HG02642 (cell line): ENCODE data around the gene EME1.
A peak's percentile ranks its signal among the peaks of the same experiment; 100 is the strongest.
"Not testable (repeated sequence)": the region's sequence is repeated elsewhere in the genome, so short reads cannot be mapped to it uniquely, and the experiment has no call there.

ENCODE experiments used
- ATAC-seq: cut with Tn5 transposase; IDR thresholded peaks from one replicate; pipeline ENCODE4 v1.9.1; 2021; ENCODE audit warnings: mild to moderate bottlenecking; ENCODE audit not compliant: unreplicated experiment, poor library complexity

EME1 gene, protein sequence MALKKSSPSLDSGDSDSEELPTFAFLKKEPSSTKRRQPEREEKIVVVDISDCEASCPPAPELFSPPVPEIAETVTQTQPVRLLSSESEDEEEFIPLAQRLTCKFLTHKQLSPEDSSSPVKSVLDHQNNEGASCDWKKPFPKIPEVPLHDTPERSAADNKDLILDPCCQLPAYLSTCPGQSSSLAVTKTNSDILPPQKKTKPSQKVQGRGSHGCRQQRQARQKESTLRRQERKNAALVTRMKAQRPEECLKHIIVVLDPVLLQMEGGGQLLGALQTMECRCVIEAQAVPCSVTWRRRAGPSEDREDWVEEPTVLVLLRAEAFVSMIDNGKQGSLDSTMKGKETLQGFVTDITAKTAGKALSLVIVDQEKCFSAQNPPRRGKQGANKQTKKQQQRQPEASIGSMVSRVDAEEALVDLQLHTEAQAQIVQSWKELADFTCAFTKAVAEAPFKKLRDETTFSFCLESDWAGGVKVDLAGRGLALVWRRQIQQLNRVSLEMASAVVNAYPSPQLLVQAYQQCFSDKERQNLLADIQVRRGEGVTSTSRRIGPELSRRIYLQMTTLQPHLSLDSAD

DNA sequence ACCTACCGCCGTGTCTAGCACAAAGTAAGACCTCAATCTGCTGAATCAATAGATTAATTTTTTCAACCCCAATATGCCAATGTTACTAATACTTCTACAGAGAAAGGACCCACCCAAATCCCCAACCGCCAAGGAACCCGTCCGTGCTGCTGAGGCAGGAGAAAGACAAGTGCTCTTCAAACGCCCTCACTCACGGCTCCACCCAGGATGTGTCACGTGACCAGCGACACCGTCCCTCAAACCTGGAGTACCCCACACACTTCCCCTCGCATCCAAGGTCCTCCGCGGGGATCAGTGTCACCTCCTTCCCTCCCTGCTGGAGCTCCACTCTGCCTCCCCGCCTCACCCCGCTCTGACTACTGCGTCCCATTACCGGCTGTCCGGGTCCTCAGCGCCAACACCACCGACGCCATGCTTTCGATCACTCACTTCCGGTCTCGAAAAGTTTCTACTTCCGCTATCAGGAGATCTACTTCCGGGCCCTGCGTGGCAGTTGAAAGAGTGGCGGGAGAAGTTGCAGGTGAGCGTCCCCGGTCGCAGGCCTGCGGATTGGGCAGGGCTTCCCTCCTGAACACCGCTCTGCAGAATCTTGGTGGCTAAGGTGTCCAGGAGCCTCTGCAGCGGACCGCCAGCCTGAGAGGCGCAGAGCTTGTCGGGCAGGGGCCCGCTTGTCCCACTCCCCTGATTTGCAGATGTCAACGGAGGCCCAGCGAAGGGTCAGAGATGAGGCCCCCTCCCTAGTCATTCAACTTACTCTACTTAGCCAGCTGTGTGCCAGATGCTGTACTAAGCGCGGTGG lies at the start of gene EME1, which contains the start of gene MRPL27:
EME1 (plus strand) TSS at position 472 of the 799 bp plus-strand sequence. CDS start 1,980 bp downstream, outside the sequence.
MRPL27 (minus strand) TSS at position 427 of the 799 bp plus-strand sequence; CDS start at position 413, 14 bp downstream.
- peak; percentile 89 for ATAC-seq

DNA sequence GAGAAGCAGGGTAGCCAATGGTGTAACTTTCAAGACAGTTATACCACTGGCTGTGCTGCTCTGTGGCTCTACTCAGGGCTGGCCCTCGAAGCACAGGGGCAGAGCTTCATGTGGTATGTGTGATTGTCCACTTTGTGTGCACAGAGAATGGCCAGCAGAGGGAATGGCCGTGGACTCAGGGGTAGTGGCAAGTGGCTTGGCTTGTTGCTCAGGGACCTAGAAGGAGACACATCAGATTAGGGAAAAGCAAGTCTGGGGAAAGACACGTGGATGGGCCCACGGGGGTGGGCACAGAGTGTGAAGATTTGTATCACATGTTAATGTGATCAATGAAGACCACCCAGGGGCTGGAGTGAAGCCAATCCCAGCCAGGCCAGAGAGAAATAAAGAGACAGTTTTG lies 47.1 kb upstream of the EME1 start:
- no peak for ATAC-seq

DNA sequence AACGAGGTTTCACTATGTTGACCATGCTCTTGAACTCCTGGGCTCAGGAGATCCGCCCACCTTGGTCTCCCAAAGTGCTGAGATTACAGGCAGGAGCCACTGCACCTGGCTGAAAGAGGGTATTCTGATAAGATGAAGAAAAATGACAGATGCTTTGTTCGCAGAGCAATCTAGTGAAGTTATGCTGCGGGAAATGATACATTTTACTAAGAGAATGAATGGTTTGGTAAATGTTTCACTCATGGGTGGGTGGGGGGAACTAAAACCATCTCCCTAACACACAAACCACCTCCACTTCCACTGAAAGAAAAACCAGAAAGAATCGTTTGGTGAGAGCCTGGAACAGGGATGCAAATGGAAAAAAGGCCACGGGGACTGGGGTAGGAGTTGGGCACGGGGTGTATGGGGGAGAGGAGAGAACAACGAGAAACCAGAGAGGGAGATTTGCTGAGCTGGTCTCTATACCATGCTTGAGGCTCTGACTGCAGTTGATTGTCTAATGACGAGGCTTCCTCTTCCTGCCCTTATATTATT lies 46.1 kb upstream of the EME1 start:
- ATAC-seq: no peak

DNA sequence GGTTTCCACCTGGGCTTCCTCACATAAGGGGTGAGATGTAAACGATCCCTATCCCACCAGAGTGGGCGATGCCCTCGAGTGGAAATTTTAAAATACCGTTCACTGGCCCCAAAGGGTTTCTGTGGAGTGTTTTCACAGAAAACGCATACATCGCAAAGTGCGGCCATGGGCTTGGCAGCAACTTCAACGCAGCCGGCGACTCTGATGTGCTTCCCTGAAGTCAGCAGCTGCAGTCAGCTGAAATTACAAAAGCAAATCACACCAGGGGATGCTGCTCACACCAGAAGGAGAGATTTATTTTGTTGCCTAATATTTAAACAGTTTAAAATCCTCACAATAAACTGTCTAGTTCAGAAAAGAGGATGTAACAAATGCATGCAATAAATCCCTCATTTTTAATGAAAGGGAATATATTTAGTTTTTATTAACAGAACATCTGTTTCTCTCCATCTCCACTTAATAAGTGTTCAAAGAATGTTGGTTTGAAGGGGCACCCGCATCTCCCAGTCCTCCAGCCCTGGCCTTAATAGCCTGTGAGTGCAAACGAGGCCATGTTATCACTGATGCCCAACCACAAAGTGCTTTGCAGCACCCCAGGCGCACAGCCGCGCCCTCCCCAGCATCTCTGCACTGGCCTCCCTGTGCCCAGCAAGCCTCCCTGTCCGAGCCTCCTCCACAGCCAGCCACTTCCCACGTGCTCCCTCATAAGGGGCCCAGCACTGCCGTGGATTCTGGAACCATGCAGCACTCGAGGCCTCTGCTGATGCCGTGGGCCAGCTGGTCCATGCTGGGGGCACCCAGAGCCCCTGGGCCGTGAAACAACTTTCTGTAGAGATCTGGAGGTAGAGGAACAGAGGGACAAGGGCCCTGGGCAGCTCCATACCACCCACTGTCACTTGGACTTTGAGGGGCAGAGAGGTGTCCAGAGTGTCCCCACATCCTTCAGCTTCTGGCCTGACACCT lies 44.4 kb upstream of the EME1 start:
- no peak for ATAC-seq

DNA sequence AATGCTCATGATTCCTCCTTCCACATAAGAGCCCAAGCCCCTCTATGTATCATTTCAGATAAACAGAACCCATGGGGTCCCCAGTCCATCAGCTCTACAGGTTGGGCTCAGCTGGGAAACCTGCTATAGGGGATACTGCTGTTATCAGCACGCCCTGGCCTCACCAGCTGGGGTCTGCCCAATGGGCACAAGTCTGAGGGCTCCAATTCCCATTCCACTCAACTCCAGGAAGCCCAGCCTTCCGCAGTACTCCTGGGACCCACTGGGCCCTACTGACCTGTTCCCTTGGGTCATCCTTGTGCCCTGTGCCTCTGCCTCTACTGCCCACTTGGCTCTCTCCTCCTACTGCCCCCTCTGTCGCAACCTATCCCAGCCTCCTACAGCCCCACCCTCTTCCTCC lies 43.3 kb upstream of the EME1 start:
- no peak for ATAC-seq

DNA sequence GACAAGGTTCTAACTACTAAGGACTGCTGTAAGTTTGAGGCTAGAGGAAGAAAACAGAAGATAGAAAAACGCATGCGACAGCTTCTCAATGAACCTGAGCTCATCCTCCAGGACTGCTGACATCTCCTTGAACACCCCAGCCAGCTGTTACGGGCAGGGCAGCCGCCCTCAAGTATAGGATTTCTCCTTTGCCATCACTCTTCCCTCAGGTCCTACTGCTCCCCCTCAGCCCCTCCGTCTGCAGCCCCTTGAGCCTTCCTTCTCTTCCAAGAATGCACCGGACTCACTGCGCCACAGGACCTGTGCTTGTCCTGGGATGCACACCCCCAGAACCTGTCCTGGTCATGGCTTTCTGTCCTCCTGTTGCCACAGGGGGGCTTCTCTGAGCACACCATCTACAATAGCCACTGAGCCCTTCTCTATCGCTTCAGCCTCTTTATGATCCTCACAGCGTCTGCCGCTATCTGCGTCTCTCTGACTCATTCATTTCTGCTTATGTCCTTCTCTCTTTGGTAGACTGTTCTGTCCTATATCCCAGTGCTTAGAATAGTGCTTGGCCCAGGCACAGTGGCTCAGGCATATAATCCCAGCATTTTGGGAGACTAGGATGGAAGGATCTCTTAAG lies 42.8 kb upstream of the EME1 start:
- no peak for ATAC-seq

DNA sequence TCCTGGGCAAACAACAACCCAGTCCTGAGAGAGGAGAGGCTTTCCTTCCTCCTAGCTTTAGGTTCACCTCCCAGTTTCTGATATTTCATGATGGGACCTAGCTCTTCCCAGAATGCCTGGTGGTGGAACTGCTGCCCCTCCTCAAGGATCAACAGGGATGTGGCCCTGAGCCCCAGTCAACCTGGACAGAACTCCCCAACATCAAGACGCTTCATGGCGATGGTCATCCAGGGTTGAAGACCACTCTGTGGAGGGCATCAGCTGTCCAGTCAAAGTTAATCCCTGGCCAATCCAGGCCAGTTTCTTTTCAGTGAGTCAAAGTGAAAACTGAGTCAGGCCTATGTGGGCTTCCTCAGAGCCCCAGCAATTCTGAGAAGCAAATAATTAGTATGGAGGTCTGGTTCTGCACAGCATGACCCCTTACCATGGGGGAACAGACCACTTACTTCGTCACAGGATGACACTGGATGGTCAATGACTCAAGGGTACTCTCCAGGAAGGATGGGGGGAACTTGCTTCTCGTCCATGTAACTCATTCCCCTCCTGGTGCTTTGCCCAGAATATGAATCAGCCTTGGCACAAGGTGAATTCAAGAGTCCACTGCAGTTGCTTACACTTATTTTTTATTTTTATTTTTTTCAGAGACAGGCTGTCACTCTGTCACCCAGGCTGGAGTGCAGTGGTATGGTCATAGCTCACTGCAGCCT lies 41.8 kb upstream of the EME1 start:
- no peak for ATAC-seq

DNA sequence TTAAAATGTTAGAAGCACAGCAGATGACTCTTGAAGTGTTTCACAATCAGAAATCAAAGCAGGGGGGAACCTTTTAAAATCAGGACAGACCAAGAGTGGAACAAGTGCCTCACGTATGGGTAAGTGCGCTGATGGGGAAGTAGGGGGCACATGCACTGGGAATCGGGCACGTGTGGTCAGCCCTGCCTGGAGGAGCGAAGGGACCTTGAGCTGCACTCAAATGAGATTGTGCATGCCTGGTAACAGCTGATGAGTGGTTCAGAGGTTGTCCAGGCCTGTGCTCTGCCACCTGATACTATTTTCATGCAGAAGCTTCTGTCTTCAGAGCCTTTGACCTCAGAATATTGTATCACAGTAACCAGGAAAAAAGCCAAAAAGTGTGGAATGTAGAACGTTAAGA lies 40.8 kb upstream of the EME1 start:
- ATAC-seq: no peak

DNA sequence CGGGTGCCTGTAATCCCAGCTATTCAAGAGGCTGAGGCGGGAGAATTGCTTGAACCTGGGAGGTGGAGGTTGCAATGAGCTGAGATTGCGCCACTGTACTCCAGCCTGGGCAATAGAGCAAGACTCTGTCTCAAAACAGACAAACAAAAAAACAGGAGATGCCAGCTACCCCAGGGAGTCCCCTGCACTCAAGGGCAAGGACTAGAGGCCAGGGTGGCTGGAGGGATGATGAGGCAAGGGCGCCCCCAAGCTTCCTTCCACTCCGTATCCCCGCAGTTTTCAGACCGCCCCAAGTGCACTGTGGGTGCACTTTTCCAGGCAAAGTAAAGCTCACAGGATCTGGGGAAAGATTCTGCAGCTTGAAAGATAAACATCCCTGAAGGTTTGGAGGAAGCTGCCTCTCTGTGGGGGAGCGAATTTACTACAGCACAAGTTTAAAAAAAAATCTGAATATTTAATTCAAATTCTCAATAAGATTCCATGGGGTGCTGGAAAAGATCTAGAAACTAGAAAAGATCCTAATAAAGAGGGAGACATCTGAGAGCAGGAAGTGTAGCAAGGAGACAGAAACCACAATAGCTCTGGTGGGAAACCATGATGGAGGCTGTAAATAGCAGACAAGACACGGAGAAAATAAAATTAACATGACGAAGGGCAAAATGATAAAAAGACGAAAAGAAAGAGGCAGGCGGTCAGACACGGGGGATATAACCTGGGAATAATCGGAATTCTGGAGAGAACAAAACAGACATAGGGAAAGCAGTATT lies 39.6 kb upstream of the EME1 start:
- not testable (repeated sequence) for ATAC-seq

DNA sequence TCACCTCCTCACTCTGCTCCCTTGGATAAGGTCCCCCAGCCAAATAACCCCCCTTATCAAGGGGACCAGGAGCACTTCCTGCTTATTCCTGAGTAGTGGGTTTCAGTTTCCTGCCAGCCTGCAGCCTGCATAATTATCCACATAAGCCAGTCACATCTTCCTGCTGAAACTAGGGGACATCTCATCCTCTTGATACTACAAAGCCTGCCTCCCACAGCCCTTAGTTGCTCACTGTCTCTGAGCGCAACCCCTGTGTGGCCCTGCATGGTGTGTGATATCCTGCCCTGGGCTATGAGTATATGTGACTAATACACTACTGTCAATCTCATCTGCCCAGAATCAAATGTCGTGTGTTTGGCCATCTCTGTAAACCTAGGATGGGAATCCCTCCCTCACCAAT lies 35.1 kb upstream of the EME1 start:
- ATAC-seq: no peak

DNA sequence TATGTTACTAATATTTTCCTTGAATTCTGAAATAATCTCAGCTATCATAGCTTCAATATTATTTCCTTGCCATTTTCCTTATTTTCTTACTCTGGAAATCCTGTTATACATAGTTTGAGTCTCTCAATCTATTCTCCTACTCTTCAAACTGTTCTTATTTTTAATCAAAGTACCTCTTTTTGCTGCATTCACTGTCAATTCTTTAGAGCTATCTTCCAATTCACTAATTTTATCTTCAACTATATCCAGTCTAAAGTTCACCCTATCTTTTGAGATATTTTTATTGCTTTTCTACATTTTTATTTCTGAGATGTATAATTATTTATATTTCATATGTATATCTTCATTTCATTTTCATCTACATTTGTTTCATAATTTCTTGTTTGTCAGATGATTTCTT lies 34.4 kb upstream of the EME1 start:
- no peak for ATAC-seq

DNA sequence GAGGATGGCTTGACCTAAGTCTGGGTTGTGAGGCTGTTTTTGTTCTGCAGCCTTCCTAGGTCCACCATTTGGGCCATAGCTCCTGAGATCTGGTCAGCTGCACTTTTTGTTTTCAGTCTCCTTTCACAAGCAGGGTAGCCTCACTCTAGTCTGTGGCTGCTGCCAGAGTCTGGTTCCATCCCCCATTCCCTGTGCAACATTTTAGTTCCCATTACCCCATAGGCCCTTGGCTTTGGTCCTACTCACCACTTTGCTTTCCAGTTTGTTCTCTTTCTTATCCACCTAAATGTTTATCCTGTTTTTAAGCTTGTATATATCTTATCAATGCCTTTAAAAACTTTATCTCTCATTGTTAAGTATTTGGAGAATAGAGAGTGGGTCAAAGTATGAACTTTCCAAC lies 33.6 kb upstream of the EME1 start:
- no peak for ATAC-seq

DNA sequence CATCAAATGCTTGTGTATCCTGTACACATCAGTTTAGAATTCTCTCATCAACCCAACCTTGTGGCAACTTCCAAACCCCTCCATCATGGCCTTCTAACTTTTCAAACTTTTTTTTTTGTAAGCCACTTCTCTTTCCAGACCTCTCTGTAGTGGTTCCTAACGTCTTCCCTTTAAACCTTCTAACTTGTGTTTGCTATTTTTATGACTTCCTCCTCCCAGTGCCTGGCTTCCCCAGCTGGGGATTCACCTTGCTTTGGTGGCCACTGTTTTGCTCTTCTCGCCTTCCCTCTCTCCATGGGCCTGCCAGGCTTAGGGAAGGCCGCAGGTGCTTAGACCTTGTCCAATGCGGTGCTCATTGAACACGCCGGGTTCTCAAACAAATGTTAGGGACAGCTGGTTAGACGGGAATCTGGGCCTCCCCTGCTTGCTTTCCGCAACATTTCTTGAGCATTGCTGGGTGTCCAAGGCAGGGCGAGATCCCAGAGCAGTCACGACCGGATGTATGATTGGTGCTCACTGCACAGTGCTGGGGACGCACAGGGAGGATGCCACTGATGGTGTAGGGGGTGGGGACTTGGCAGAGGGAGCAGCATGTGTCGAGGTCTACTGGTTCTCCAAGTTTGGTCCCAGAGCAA lies 28.2 kb upstream of the EME1 start:
- ATAC-seq: no peak

DNA sequence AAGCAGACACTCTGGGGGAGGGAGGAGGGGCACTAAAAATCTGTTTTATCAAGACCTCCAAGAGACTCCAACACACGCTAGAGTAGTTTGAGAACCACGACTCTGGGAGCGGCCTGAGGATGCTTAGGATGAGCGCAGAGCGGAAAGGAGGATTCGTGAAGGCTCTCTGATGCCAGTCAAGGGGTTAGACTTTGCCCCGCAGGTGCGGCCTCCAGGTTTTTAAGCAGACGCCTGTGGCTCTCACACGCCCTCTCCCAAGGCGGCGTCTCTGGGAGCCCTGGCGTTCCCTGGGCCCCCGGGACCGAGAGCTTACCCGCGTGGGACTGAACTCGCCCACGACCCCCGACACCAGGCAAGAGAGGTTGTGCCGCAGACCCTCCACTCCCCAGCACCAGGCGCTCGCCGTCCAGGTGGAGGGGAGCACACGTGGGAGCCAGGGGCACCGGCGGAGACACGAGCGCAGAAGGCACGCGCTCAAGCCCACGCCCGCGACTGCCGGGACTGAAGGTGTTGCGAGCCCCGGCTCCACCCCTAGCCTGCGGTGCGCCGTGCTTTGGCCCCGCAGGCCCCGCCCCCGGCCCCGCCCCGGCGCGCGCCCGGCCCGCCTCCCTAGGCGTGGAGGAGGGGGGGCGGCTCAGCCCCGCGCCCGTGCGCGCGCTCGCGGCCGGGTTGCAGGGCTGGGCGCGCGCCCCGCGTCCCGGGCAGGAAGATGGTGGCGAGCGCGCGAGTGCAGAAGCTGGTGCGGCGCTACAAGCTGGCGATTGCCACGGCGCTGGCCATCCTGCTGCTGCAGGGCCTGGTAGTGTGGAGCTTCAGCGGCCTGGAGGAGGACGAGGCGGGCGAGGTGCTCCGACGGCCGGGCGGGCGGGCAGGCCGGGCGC lies 27.4 kb upstream of the EME1 start, which contains the start of gene XYLT2:
XYLT2 (plus strand) TSS at position 695 of the 881 bp plus-strand sequence; CDS start at position 710, 15 bp downstream.
- ATAC-seq: peak; percentile 79

DNA sequence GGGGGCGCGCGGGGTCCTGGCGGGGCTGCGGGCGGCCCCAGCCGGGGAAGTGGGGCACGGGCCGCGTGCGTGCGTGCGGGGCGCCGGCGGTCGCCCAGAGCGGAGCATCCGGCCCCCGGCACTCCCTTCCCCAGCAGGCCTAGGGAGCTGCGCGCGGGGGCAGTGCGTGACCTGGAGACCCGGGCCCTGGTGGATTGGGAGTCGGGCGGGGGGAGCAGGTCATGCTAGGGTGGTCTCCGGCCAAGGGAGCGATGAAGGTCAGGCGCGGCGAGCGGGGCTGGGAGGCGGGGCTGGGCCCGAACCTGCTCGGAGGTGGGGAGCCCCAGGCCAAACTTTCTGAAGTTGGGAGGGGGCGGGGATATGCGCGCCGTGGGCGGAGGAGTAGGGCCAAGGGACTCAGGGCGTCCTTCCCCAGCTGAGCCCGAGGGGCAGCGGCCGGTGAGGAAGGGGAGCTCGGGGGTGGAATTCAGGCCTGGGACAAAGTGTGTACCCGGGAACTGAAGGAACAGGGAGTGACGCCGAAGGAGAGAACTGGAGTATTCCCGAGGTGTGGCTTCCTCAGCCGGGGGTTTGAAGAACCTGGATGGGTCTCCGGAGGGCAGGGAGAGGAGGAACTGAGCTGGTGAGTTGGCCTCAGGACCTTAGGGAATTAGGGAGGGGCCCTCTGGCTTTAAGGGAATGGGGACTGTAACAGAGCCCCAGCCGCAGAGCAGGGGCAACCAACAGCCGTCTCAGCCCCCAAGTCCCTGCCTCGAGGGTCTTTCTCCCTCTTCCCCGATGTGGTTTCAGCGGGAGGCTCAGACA lies 26.5 kb upstream of the EME1 start:
- ATAC-seq: peak; percentile 57
